ENCODE measurements around the gene PLD5.
A peak's percentile ranks its signal among the peaks of the same experiment; 100 is the strongest.
"Not testable (repeated sequence)": the region's sequence is repeated elsewhere in the genome, so short reads cannot be mapped to it uniquely, and the experiment has no call there.

PLD5 gene

DNA sequence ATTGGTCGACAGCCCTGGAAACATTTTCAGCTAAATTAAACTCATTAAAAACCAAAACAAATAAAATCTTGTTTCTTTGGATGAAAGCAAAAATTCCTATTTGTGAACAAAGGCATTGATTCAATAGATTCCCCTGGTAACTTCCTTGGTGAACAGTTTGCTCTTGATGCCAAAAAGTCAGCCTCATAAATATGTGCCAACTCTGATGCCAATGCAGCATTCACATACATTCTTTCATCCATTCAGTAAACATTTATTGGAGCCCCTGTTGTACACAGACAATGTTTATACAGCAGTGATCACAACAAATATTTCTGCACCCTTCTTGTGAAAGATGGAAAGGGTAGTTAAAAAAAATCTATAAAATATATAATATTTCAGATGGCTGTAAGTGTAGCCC is 107.8 kb downstream of the PLD5 start:
- no peak for DNase-seq

DNA sequence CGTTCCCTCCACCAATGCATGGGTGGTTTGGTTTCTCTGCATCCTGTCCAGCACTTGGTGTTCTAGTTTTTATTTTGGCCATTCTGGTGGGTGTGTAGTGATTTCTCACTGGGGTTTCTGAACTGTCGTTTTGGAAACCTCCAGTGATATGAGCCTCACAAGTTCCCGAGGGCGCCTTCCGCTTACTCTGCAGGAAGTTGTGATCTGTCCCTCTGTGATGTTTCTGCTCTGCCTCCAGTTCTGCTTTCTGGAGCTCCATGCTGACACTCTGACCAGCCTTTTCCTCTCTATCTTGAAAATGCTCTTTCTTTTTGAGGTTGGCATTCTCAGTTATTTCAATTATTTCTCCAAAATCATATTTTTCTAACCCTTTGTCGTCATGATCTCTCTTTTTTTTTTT is 111.6 kb downstream of the PLD5 start:
- no peak for DNase-seq

DNA sequence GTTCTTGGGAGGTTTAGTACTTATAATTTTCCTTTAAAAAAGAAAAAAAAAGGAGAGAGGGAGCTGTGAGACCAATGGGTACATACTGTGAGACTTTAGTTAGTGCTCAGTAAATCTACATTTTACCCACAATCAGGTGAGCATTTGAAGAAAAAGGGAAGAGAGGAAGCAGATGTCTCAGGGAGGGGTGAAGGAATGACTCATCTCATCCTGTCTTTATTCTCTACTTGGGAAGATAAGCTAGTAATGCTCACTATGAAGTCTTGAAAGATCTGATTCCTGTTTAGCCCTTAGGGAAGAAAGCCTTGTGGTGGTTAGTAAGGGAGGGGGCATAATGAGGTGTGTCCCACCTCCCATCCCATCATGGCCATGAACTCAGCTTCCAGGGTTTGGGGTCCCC is 112.6 kb downstream of the PLD5 start:
- DNase-seq, result no peak

DNA sequence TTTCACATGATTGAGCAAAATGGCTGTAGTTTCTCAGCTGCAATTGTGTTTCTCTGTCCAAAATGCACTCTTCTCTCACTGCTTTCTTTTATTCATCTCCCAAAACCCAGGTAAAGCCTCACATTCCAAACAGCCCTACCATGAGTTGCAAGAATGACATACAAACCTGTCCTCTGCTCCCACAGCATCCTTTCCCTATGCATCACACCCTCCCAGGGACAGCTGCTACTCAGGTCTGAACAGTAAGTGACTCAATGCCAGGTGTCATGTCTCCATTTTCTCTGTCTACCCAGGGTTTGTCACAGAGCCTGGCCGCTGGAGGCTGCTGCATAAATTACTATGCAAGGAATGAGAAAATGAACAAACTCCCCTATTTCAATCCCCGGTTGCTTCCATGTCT is 118.5 kb downstream of the PLD5 start:
- no peak for DNase-seq

DNA sequence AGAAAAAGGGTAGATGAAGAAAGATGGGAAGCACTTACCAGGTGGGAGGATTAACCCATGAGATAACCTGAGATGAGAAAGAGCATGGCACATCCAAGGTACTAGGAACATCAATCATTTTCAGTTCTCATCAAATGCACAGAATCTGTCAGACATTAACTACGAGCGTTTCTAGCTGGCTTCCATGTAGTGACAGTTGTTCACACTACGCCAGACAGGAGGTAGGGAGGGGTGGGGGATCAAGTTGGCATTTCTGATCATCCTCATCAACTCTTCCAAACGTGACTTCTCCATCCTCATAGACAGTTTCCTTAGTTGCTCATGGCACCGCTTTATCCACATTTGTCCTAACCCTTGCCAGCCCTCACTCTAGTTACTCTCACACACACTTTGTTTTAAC is 120.2 kb downstream of the PLD5 start:
- DNase-seq, result no peak

DNA sequence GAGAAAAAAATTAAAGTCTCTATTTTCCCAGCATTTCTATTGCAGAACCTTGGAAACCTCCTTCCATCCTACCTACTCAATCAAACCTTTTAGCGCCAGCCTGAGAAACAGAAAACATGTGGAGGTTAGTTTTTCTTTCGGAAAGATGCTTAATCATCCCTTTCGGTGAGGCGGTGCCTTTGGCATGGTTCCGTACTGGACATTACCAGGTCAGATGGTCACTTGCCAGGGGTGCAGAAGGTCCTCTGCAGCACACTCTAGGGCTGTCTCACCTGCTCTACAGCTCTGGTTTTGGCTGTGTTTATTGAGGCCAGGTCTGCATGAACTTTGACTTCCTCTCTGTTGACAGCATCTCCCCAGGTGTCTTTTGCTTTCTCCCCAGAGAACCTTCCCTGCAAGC is 121.5 kb downstream of the PLD5 start:
- no peak for DNase-seq

DNA sequence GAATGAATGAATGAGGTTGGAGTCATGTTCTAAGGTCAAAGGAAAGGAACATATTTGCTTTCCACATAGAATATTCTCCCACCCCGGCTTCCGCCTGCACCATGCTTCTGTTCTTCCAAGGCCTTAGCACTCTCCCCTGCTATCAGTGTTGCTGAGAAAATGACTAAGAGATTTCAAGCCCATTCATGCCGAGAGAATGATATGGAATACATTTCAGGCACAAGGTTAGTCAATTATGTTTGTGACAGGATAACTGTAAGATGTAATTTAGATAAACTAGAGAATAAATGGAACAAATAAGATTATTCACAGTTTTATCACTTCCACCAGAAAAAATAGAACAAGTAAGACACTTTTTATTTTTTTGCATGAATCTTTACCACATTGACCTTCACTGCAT is 122.6 kb downstream of the PLD5 start:
- no peak for DNase-seq

DNA sequence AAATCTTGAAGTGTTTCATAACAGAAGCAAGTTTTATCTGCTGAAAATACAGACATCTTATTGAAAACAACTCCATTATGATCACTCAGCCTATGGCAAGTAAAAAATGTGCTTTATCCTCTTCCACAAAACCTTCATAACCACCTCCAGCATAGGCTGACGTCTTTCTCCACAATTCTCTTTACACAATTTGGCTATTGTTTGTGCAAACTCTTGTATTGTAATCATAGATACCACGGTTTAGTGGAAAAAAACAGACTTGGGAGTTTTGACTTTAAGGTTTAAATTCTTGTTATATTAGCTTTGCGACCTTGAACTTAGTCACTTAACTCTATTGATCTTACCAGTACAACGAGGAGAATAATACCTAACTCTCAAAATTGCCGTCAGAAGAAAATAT is 126.1 kb downstream of the PLD5 start:
- DNase-seq, result no peak

DNA sequence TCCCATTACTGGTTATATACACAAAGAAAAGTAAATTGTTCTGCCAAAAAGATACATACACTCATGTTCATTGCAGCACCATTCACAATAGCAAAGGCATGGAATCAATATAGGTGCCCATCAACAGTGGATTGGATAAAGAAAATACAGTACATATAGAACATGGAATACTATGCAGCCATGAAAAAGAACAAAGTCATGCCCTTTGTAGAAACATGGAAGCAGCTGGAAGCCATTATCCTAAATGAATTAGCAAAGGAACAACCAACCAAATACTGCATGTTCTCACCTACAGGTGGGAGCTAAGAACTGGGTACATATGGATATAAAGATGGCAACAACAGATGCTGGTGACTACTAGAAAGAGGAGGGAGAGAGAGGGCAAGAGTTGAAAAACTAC is 132.6 kb downstream of the PLD5 start:
- no peak for DNase-seq

DNA sequence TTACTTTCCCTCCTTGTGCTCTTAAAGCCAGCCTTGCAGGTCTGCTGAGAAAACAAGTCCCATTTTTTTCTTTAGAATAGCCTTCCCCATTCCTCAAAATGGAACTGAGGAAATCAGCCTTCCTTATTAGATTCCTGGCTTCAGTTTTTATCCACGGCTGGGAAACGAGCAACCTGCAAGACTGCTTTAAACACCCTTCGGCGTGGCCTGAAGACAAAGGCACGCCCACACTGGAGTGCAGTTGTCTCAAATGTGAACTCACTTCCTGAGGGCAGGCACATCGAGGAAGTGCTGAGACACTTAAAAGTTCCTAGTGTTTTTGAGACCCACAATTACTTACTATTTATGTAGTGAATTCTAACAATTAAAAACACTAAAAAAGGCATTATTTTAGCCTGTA is 148.4 kb downstream of the PLD5 start:
- not testable (repeated sequence) for DNase-seq

DNA sequence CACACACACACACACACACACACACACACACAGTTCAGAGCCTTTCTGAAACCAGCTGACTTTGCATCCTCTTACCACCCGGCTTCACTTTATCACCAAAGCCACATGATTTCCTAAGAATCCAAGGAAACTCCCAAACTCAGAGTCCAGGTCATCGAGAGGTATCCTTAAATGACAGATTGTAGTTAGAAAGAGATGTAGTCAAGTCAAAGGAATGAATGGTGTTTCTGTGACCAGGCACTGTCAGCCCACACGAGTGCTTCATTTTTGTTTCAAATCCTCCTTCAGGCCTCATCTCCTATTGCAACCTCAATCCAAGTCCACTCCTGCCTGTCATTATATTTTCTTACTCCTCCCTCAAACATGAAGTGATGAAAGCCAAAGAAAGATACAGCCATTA is 174.1 kb downstream of the PLD5 start:
- not testable (repeated sequence) for DNase-seq

DNA sequence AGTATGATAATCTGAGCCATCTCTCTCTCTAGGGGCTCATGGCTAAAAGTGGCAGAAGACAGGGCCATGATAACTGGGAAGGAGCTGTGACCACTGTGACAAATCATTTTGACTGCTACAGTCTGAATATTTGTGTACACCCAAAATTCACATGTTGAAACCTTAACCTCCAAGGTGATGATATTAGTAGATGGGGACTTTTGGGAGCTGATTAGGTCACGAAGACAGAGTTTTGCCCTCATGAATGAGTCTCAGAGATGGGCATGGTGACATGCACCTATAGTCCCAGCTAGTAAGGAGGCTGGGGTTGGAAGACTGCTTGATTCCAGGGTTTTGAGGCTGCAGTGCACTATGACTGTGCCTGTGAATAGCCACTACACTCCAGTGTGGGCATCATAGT is 174.9 kb downstream of the PLD5 start:
- no peak for DNase-seq

DNA sequence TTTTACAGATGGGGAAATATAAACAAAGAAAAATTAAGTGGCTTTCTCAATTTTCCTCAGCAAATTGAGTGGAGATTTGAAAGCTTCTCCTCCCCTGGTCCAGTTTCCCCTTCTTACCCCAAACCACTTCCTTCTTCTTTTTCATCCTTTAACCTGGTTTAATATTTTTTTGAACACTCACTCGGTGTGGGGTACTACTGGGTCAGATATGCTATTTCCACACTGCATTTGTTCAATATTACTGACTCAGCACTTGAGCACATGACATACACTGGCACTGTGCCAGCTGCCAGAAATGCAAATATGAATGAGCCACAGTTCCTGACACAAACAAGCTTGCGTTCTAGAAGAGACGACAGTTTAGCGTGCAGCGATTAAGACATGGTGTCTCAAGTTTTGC is 193.6 kb downstream of the PLD5 start:
- DNase-seq, result peak; percentile 0

DNA sequence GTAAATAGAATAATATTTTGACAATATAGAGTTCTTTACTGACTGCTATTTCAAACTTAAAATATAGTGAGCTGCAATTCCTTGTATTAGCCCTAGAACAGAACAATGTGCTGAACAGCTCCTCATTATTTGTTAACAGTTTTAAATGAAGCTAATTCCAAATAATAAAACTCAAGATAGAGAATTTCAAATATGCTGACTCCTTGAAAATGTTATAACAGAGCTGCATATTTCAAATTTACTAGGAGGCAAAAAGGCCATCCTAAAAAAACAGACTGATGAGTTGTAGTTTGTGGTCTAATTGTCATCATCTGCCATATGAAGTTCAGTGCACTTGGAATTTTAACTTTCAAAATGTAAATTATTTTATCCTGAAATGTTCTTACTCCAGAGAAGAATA is 197.1 kb downstream of the PLD5 start:
- not testable (repeated sequence) for DNase-seq

DNA sequence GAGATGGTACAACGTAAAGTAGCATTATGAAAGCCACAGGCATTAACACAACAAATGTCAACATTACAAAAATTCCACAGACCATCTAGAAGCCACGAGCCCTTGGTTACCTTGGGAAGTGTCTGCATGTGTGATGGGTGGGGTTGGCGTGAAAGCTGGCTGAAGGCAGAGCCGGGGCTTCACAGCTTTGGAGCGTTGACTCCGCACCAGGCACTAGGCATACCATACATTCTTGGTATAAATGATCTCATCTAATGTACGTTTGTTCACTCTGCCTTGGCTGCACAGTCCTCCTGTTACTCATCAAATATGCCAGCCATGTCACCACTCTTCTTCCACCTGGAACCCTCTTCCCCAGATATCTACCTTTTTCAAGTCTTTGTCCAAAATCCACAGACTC is 202.5 kb downstream of the PLD5 start:
- DNase-seq, result not testable (repeated sequence)

DNA sequence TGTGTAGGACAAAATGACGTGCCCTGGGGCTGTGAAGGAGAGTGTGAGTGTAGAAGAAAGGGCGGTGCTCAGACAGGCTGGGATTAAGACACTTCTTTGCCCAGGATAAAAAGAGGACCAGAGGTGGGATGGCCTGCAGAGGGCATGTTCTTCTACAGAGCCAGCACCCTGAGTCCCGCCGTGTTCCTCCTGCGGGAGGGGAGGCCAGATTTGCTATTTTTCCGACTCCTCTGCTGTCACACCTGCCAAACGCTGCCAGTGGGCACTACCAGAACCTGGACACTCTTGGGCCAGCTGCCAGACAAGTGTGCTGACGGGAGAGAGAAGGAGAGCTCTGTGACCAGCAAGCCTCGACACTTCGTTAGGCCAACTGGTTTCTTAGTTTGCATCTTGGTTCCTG is 206.4 kb downstream of the PLD5 start:
- no peak for DNase-seq

DNA sequence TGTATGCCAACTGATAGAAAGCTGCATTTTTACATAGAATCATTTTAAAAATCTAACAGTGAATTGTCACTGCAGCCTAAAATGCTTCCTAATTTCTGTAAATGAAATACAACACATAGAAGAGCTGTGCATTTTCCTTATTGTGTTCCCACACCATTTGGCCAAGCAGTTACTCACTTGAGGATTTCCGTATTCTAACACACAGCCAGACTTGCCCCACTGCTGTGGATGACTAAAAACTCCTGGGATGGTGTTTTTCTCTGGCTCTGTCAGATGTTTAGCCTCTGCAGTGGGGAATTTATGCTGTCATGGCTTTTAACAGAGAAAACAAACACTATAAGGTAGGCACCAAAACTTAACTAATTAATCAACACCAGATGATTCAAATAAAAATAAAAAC is 209.6 kb downstream of the PLD5 start:
- not testable (repeated sequence) for DNase-seq

DNA sequence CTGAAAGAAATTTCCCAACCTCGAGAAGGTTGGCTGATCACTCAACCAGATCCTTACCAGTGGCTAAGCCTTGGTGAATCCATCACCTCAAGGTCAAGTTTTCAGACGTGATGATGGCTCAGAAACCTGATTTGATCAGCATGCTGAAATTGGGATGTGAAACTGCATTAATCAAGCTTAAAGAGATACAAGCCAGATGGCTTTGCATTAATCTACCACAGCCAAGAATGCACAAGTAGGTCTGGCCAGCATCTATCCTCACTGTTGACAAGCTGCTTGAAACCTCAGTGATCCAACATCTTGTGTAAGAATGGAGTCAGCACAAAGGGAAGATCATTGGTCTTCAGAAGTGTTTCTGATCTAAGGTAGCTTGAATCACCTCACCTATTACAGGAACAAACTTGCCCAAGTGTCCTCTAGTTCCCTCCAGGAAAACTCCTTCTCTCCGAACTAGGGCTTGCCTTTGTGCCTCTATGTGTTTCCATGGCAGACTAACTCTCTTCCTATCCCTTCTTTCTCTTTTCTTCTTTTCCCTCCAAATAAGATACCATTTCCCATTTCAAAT is 210.3 kb downstream of the PLD5 start:
- not testable (repeated sequence) for DNase-seq

DNA sequence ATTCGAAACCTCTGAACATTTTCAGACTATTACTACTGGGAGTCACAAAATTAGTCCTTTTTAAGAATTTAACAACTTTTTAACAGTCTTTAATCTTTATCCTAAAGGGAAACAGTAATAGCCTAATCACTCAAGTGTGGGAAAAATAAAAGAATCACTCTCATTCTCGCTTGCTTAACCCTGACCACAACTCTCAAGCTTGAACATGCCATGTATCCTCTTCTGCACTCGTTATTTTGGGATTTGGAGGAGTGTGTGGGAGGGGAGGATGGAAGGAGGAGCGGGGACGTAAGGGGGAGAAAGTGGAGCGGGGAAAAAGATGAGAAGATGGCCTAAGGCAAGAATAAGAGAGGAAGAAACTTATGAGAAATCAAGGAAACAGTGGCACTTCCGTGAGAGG is 215.8 kb downstream of the PLD5 start:
- not testable (repeated sequence) for DNase-seq

DNA sequence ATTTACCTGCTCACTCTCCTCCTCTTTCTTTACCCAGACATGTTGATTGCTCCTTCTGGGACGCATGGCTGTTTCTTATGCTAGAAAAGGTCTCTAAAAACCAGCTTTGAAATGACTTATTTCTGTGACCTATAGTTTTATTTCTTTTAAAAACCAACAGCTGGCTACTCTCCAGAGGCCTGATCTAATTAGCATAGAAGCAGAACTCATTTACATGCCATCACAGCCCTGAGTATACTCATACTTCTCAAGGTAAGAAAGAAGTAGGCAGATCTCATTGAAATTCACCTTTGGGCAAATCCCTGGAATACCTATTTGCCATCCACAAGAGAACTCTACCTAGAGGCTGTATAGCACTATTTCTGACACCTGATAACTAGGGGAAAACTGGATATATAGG is 230.7 kb downstream of the PLD5 start:
- not testable (repeated sequence) for DNase-seq

DNA sequence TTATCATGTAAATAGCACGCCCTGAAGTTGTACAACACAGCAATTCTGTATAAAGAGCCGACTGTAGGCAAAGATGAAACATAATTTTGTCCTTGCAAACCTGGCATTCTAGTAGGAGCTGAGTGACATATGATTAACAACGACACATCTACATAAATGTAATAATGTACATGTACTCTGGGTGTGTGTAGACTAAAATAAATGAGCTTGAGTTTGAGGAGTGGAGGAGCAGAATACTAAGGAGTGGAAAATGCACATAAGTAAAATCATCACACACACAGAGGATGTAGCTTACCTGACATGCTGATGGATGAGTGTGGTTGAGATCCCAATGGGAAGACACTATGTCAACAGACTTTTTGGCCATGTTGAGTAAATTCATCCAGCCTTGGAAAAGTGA is 236.4 kb downstream of the PLD5 start:
- not testable (repeated sequence) for DNase-seq

DNA sequence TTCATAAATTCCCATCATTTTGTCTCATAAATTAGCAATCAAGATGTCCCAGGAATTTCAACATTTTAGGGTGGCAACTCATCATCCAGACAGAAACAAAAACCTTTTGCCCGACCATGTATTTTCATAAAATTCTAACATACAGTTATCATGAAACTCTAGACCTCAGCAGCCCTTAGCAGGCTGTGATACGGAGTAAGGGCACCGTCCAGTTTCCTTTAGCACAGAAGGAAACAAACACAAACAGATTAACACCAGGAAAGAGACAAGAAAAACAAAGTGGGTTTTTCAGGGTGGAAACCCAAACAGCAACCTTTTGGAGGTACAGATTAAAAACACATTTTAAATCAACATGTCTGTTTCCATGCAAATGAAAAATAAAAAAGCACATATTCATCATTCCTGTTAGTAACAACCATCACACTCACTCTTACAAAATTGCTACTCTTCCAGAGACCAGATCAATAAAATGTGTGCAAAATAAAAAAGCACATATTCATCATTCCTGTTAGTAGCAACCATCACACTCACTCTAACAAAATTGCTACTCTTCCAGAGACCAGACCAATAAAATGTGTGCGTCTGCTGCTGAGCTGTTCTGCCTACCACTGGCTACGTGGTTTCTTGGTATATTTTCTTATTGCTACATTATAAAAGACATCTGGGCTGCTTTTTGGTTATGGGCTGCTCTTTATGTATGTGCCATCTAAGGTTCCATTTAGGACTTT is 241.6 kb downstream of the PLD5 start:
- DNase-seq, result not testable (repeated sequence)

DNA sequence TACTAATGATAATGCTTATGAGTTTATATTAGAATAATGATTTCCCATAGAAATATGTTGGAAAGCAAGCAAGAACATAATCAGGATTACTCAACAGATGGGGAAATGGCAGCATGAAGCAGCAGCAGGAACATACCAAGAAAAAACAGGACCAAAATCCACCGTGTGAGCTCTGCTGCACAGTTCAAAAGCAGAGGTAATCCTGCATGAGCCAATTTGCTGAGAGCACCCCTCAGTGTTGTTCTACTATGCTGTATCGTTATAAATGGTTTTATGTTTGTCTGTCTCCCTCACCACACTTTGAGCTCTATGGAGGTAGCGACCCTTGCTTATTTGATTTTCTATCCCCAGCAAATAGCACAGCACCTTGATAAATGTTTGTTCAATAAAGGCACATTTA is 246.1 kb downstream of the PLD5 start:
- DNase-seq, result not testable (repeated sequence)

DNA sequence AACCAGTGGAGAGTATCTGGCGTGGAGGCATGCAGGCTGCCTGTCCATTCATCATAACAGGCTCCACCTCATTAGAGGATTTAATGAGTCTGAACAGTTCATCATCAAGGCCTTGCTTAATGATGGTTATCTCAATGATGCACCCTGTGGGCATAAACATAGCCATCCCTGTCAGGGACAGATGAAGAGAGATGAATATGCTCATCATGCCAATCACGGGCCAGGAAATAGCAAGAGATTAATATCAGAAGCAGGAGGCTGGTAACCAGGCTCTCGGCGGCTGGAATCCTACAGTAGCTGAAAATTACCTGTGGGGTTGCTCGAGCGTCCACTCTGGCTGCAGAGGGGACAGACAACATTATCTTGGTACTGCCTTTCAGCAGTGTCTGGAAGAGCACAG is 247.7 kb downstream of the PLD5 start:
- not testable (repeated sequence) for DNase-seq

DNA sequence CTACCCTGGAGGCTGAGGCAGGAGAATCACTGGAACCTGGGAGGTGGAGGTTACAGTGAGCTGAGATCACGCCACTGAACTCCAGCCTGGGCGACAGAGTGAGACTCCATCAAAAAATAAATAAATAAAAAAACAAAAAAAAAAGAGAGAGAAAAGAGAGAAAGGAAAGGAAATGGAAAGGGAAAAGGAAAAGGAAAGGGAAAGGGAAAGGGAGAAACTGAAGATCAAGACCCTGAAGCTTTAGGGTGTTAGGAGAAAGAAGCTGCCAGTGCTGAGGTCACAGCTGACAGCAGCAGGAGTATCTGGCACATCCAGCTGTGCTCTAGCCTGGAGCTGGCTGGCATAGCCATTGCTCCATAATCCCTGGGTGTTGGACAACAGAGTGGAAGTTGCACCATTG is 257.5 kb downstream of the PLD5 start:
- not testable (repeated sequence) for DNase-seq
